Measurements from ENCODE around the gene TOP1. TPM values are rescaled to one million over a fixed set of nuclear protein-coding genes. Genes with fewer than 3 reads are reported as not detected.

The TOP1 gene
- total and polyA plus RNA-seq, 9 of the 15 experiments (the other 6 are each of a cell fraction or from before 2014, with no cell fraction given): 26.4 to 127 (median 39.6) TPM

DNA sequence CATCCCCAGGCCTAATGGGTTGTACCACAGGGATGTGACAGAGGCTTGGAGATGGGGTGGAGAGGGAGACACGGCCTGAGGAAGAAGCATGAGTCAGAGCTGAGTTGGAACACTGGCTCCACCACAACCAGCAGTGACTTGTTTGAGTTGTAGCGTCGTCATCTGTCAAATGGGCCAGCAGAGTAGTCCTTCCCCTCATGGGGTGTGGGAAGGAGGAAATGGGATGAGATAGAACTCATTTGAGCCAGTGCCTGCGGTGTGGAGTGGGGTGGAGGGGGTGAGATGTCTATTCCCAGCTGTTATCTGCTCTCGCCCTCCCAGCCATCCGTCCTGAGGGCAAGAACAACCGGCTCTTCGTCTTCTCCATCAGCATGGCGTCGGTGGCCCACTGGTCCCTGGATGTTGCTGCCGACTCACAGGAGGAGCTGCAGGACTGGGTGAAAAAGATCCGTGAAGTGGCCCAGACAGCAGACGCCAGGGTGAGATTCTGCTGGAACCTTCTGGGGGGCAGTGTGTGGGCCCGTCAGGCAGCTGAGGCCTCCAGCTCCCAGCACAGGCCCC, 141.2 kb downstream of the TOP1 start:
- in situ Hi-C loops (cut with MboI): no loop called here
- ATAC-seq (no peak), FAIRE-seq (no peak), DNase-seq (ENCODE audit: extremely low read depth in 1 of 4, low spot score in 3 of 4) (no peak)
- H3K36me3 ChIP-seq (ENCODE audit: control insufficient read depth, insufficient read depth, low read length): peaks cover 85% of the 10 kb centered on the region; the same call in 2 of the 3 replicates
- ChIA-PET POLR2A (interaction anchor here (0.7 to 2.3 kb wide), 2 partner anchors 11 to 72 kb away, joined by 3 to 7 read pairs; no protein-coding TSS in a partner anchor), CTCF (ENCODE audit: low intra/inter-chr PET ratio) (interaction anchor here (0.6 kb wide), 1 partner anchor 11 kb away, joined by 3 read pairs; no protein-coding TSS in a partner anchor)
- no peaks in the 10 kb centered on the region for H3K9me3 ChIP-seq (replicated peaks; ENCODE audit: control insufficient read depth, insufficient read depth, low read depth, low read length)
- no peak overlapping the region for H3K4me3 ChIP-seq
- no peak overlapping the region for H2AFZ ChIP-seq (ENCODE audit: low read depth, low read length)
- H3K4me2 ChIP-seq (ENCODE audit: insufficient read depth, low read length): no peak overlapping the region
- TF ChIP-seq JUND (IDR thresholded peaks at IDR 0.05; ENCODE audit: borderline replicate concordance, low read depth, low read length): no peak
- TF ChIP-seq JUND (tag; IDR thresholded peaks at IDR 0.05; ENCODE audit: borderline replicate concordance, low read depth, low read length): no peak
- no peak for TF ChIP-seq ZNF239 (CRISPR knock-in tag; IDR thresholded peaks at IDR 0.05)
- TF ChIP-seq, protein P1, sequence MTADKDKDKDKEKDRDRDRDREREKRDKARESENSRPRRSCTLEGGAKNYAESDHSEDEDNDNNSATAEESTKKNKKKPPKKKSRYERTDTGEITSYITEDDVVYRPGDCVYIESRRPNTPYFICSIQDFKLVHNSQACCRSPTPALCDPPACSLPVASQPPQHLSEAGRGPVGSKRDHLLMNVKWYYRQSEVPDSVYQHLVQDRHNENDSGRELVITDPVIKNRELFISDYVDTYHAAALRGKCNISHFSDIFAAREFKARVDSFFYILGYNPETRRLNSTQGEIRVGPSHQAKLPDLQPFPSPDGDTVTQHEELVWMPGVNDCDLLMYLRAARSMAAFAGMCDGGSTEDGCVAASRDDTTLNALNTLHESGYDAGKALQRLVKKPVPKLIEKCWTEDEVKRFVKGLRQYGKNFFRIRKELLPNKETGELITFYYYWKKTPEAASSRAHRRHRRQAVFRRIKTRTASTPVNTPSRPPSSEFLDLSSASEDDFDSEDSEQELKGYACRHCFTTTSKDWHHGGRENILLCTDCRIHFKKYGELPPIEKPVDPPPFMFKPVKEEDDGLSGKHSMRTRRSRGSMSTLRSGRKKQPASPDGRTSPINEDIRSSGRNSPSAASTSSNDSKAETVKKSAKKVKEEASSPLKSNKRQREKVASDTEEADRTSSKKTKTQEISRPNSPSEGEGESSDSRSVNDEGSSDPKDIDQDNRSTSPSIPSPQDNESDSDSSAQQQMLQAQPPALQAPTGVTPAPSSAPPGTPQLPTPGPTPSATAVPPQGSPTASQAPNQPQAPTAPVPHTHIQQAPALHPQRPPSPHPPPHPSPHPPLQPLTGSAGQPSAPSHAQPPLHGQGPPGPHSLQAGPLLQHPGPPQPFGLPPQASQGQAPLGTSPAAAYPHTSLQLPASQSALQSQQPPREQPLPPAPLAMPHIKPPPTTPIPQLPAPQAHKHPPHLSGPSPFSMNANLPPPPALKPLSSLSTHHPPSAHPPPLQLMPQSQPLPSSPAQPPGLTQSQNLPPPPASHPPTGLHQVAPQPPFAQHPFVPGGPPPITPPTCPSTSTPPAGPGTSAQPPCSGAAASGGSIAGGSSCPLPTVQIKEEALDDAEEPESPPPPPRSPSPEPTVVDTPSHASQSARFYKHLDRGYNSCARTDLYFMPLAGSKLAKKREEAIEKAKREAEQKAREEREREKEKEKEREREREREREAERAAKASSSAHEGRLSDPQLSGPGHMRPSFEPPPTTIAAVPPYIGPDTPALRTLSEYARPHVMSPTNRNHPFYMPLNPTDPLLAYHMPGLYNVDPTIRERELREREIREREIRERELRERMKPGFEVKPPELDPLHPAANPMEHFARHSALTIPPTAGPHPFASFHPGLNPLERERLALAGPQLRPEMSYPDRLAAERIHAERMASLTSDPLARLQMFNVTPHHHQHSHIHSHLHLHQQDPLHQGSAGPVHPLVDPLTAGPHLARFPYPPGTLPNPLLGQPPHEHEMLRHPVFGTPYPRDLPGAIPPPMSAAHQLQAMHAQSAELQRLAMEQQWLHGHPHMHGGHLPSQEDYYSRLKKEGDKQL (CRISPR knock-in tag; IDR thresholded peaks at IDR 0.05; ENCODE audit: borderline replicate concordance): no peak
- TF ChIP-seq ATF1 (CRISPR knock-in tag; IDR thresholded peaks at IDR 0.05): no peak
- TF ChIP-seq ATF1 (tag; IDR thresholded peaks at IDR 0.05): no peak
- intact Hi-C loops (cut with micrococcal nuclease): no loop called here
- H3K79me2 ChIP-seq (ENCODE audit: control insufficient read depth, insufficient read depth, low read length): no peaks in the 10 kb centered on the region
- no peaks in the 10 kb centered on the region for H3K27me3 ChIP-seq (ENCODE audit: control insufficient read depth in 2 of 2, insufficient read depth in 2 of 2, low read length in 2 of 2)
- H4K20me1 ChIP-seq (replicated peaks; ENCODE audit: control insufficient read depth, insufficient read depth, low read length): peaks cover 12% of the 10 kb centered on the region; the same call in 1 of the 2 replicates
- BruUV-seq (replicated peaks): no TSS peak
- H3K9ac ChIP-seq (ENCODE audit: insufficient read depth in 1 of 2, low read depth in 2 of 2, low read length in 2 of 2): no peak overlapping the region
- no peak overlapping the region for H3K27ac ChIP-seq (ENCODE audit: extremely low read depth, low read depth, low read length)
- H3K9me1 ChIP-seq (ENCODE audit: control insufficient read depth, insufficient read depth, low read length): peaks cover 2% of the 10 kb centered on the region
- no peaks in the 10 kb centered on the region for H3K4me1 ChIP-seq (replicated peaks in 1 of 2; ENCODE audit: control insufficient read depth in 2 of 2, insufficient read depth in 2 of 2, low read length in 2 of 2)
- WGBS (ENCODE audit: insufficient coverage, low coverage, missing lambda C conversion rate): 84% methylated on average over 14 of the region's 14 CpGs
